Suprapubic skin (tissue), 4 donors: Measurements from ENCODE around the gene THSD7B.

Experiments
- EP300 ChIP-seq: sonication (generic); formaldehyde crosslinking; IDR thresholded peaks from one replicate; pipeline ENCODE4 v1.6.1; 2017; ENCODE audit warnings: antibody characterized with exemption
- POLR2A ChIP-seq, 2 donors: fragments of 450-650 bp; IDR thresholded peaks; one replicate each; pipeline ENCODE4 v1.6.1; 2017; ENCODE audit warnings: antibody characterized with exemption in 2 of 2, mild to moderate bottlenecking in 2 of 2, moderate library complexity in 2 of 2
- POLR2AphosphoS5 ChIP-seq, 3 donors: sonication (generic); formaldehyde crosslinking; IDR thresholded peaks; one replicate each; pipeline ENCODE4 v1.6.1; 2017; ENCODE audit warnings: antibody characterized with exemption in 3 of 3
- TF ChIP-seq, protein P1 (sequence below), 2 donors: fragments of 200-600 bp in 1 of 2; fragments of 450-650 bp in 1 of 2; sonication (generic) in 1 of 2; IDR thresholded peaks; one replicate each; pipeline ENCODE4 v1.5.1; 2016 to 2019; ENCODE audit warnings: antibody characterized with exemption in 2 of 2, mild to moderate bottlenecking in 1 of 2, moderate library complexity in 1 of 2

DNA sequence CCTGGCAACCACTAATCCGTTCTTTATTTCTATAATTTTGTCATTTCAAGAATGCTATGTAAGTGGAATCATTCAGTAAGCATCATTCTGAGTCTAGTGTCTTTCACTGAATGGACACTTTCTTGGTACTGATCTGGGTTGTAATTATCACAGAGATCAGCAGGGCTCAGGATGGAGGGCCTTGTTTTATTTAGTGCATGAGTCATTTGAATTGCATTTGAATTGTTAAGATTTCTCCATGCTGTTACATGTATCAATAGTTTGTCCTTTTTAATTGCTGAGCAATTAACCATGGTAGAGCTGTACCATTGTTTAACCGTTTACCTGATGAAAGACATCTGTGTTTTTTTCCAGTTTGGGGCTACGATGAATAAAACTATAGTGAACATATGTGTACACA, 256.4 kb downstream of the THSD7B start:
- TF ChIP-seq, protein P1, sequence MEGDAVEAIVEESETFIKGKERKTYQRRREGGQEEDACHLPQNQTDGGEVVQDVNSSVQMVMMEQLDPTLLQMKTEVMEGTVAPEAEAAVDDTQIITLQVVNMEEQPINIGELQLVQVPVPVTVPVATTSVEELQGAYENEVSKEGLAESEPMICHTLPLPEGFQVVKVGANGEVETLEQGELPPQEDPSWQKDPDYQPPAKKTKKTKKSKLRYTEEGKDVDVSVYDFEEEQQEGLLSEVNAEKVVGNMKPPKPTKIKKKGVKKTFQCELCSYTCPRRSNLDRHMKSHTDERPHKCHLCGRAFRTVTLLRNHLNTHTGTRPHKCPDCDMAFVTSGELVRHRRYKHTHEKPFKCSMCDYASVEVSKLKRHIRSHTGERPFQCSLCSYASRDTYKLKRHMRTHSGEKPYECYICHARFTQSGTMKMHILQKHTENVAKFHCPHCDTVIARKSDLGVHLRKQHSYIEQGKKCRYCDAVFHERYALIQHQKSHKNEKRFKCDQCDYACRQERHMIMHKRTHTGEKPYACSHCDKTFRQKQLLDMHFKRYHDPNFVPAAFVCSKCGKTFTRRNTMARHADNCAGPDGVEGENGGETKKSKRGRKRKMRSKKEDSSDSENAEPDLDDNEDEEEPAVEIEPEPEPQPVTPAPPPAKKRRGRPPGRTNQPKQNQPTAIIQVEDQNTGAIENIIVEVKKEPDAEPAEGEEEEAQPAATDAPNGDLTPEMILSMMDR (IDR thresholded peaks at IDR 0.05) = no peak
- TF ChIP-seq EP300 (no peak), POLR2AphosphoS5 (IDR thresholded peaks at IDR 0.05) (no peak), POLR2A (IDR thresholded peaks at IDR 0.05) (no peak)
